Activated CD4-positive, alpha-beta T cell treated with anti-CD3 and anti-CD28 coated beads, Interleukin-2, Interleukin-6, amounts not matched to agents 100 ng/mL and 50 ng/mL, durations not matched to agents 16 hours and 8 hours (primary cell): Measurements from ENCODE around the gene GID8.
"Not testable (repeated sequence)": the region's sequence is repeated elsewhere in the genome, so short reads cannot be mapped to it uniquely, and the experiment has no call there.

Source experiments
- DNase-seq: peaks from one replicate; pipeline ENCODE4 v3.0.0-alpha.2; 2020

Gene GID8

GRCh38 chr20:62923059-62923668 lies 14.8 kb upstream of the GID8 start:
- DNase-seq: not testable (repeated sequence)

GRCh38 chr20:62923669-62924441 lies 14.1 kb upstream of the GID8 start:
- no peak for DNase-seq

DNA sequence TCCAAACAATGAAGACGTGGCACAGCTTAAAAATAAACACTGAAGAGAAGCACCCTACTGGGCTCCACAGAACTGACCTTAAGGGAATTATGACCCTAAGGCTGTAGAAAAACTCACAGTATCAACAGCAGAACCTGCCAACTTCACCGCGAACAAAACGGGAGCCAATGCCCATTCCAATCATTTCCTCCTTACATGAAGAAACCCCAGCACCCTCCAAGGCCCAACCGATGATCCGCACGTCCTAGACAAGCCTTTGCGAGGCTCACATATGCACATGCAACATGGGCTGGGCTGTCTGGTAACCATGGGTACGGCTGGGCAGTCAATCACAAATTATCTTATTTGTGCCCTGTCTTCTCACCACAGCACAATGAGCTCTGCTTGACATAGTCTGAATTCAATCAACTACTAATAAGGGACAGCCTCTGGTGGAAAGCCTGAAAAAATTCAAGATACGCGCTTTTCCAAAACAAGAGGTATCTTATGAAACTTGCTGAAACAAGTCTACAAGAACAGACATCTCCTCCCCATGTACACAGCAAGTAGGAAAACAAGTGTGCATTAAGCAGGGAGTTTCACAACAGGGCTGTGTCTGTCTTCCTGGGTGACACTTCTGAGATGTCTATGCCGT lies 13.4 kb upstream of the GID8 start:
- peak; percentile 46 for DNase-seq

GRCh38 chr20:62925076-62925419 lies 12.9 kb upstream of the GID8 start:
- no peak for DNase-seq

- DNase-seq: peak; percentile 63
Observed at GRCh38 chr20:62925420-62926228, 12.3 kb upstream of the GID8 start.

DNA sequence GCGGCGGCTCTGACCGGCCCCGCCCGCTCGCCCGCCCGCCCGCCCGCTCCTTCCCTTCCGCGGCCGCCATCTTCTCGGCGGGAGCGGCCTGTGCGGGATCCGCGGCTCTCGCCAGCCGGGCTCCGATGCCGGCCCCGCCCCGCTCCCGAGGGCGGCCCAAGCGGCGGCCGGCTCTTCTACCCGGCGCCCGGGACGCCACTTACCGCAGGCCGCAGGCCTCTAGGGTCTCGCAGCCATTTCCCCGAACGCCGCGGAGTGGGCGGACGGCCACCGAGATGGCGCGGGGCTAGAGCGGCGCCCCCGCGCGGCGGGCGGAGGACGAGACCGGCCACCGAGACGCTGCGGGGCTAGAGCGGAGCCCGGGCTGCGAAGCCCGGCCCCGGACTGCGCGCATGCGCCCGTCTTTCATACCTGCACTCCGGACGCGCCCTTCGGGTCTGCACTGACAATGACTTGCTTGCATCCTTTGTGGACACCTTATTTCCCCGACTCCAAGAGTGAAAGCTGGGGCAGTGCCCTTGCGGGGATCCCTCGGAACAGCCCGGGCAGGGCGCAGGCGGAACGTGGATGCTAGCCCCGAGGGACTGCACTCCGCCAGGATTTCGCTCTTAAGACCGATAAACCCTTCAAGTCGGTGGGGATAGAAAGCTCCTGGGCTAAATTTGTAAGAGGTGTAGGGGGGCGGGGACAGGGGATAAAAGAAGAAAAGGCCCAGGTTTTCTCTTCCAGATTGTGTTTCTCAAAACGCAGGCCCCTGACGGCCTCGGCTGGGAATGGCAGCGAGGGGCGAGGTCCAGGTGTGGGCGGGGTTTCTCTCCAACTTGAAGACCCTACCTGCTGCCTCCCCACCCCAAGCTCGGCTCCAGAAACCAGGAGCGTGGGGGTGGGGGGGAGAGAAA lies 11.5 kb upstream of the GID8 start, which contains the start of gene DIDO1:
DIDO1 (minus strand) TSS at position 277 of the 899 bp plus-strand sequence.
- DNase-seq: peak; percentile 93

DNA sequence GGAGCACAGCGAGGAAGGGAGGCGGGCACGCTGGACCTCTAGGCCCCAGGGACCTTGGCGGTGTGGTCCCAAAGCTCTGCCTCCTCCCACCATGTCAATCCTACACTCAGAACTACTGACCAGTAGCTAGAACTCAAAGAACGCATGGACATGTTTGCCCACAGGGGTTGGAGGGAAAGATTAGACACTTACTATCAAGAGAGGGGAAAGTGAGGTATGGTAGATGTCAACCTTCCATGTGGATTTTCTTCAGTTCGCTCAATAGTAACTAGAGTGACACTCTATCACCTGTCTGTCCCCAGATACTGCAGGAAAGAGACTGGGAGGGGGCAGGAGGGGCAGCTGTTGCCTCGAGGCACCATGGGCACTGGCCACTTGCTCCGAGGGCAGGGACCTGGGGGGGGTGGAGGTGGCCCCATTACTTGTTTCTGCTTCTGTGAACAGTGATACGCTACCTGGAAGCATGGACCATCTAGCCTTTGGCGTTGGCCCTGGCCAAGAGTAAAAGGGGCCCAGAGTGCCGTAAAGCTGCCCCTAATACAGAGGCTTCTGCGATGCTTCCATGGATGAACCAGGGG lies 10.7 kb upstream of the GID8 start:
- no peak for DNase-seq

- no peak for DNase-seq
Observed at GRCh38 chr20:62928246-62928939, 9.6 kb upstream of the GID8 start.

- peak; percentile 69 for DNase-seq
Observed at GRCh38 chr20:62929051-62929538, 8.9 kb upstream of the GID8 start.

DNA sequence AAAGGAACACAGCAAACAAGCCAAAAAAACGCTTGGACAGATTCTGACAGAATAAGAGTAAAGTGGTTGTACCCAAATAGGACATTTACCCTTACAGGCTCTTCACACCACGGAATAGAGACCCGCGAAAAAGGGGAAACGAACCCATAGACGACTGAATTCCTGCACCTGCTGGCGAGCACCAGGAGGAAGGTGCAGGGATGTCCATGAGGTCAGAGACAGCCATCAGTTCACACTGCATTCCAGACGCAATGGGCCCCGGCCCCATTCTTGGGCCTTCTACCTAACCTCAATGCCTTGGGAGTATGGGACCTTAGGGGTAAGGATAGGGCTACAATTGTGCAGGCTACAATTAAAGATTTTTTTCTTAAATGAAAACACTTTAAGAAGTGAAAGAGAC lies 6.5 kb upstream of the GID8 start:
- DNase-seq: no peak

DNA sequence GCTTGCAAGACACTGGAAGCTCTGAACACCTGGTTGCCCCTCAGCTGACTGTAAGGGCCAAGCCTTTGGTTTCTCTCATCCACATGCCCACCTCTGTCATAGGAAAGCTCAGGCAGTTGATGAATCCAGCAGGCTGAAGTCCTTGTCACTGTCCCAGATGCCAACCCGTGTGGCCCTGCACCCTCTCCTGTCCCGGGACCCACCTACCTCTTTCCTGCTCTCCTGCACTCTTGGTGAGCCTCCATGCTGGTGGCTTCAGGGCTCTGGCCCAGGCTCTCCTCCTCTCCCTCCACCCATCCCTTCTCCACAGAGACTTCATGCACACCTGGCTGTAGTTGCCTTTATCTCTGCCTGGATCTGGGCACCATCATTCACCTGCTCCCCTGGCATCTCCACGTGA lies 4.0 kb upstream of the GID8 start:
- DNase-seq: no peak

- no peak for DNase-seq
Observed at GRCh38 chr20:62935204-62935967, 2.6 kb upstream of the GID8 start.

- no peak for DNase-seq
Observed at GRCh38 chr20:62935968-62936585, 1.9 kb upstream of the GID8 start.

- peak; percentile 98 for DNase-seq
Observed at GRCh38 chr20:62937268-62938104, 461 bp upstream of the GID8 start.

- DNase-seq: no peak
Observed at GRCh38 chr20:62940875-62941274, 2.9 kb downstream of the GID8 start.

DNA sequence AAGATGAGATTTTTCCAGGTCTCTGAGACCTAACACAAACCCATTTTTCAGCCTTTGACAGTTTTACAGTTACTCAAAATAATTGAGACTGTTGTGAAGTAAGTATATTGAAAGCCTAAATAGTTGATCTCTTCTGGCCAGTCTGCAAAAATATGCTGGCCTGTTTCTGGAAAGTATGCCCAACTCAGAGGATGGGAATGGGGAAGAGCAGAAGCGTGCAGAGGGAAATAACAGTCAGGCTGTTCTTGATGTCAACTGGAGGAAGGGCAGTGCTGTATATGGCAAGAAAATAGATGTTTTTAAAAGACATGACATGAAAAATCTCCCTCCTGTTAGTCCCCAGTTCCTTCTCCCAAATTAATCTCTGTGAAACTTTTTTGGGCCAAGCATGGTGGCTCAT lies 3.8 kb downstream of the GID8 start:
- DNase-seq: no peak

DNA sequence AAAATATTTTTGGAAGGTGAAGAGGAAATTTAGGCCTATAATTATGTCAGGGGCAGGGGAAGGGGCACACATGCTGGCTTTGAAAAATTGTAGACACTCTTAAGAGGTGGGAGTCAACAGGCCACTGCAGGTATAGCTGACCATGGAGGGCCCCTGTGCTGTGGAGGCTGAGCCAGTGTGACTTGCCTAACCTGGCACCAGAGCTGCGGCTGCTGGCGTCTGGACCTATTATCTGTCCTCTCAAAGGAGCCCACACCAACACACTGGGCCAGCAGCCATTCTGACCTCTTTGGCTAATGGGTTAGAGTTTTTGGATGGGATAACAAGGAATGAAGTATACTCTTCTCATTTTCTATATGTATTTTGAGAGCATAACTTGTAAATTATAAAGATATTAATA lies 4.5 kb downstream of the GID8 start:
- no peak for DNase-seq

GRCh38 chr20:62943396-62943795 lies 5.4 kb downstream of the GID8 start:
- no peak for DNase-seq

DNA sequence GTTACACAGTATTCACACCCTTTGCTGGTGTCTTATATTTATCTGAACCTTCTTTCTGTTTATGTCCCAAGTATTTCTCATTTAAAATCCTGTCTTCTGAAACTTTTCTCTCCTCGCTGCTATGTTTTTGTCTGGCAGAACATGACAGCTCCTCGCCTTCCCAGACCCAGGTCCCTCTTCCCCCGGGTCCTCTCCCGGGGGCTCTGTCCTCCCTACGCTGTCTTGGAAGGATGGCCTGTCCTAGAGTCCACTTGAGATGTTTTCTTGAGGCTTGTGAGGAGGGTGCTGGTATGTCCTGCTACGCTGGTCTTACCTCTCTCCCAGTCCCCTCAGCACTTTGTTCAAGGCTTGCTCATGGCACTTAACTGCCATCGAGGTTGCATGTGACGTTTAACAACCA lies 6.2 kb downstream of the GID8 start:
- DNase-seq: no peak
